COLO668 (cell line): ENCODE data around the gene EEF1AKMT4.
A peak's percentile ranks its signal among the peaks of the same experiment; 100 is the strongest.

Experiments used
- DNase-seq: peaks from one replicate; lab custom pipeline; 2025; ENCODE audit not compliant: unreplicated experiment; lab: John Stamatoyannopoulos, UW

EEF1AKMT4 gene

GRCh38 chr3:184235381-184236032 is 14.0 kb upstream of the EEF1AKMT4 start:
- no peak for DNase-seq

GRCh38 chr3:184236033-184236410 is 13.4 kb upstream of the EEF1AKMT4 start:
- no peak for DNase-seq

- no peak for DNase-seq
Observed at GRCh38 chr3:184236636-184237035, 12.8 kb upstream of the EEF1AKMT4 start.

GRCh38 chr3:184237211-184237610 is 12.3 kb upstream of the EEF1AKMT4 start:
- DNase-seq: no peak

GRCh38 chr3:184237807-184238206 is 11.7 kb upstream of the EEF1AKMT4 start:
- DNase-seq: no peak

GRCh38 chr3:184238246-184238818 is 11.1 kb upstream of the EEF1AKMT4 start:
- no peak for DNase-seq

- DNase-seq: no peak
Observed at GRCh38 chr3:184239221-184239620, 10.3 kb upstream of the EEF1AKMT4 start.

- no peak for DNase-seq
Observed at GRCh38 chr3:184239708-184240107, 9.8 kb upstream of the EEF1AKMT4 start.

- no peak for DNase-seq
Observed at GRCh38 chr3:184240384-184241140, 8.9 kb upstream of the EEF1AKMT4 start.

- no peak for DNase-seq
Observed at GRCh38 chr3:184241141-184241446, 8.4 kb upstream of the EEF1AKMT4 start.

- peak; percentile 77 for DNase-seq
Observed at GRCh38 chr3:184241447-184242296, 7.8 kb upstream of the EEF1AKMT4 start.

- DNase-seq: no peak
Observed at GRCh38 chr3:184242297-184242685, 7.2 kb upstream of the EEF1AKMT4 start.

- DNase-seq: peak; percentile 86
Observed at GRCh38 chr3:184248454-184249411, 739 bp upstream of the EEF1AKMT4 start, which contains the start of gene ALG3. ALG3 (minus strand) TSS chr3:184248962; CDS start chr3:184248940, 22 bp downstream.

GRCh38 chr3:184250167-184250828 is 826 bp downstream of the EEF1AKMT4 start:
- peak; percentile 87 for DNase-seq

- no peak for DNase-seq
Observed at GRCh38 chr3:184255291-184256039, 6.0 kb downstream of the EEF1AKMT4 start.

GRCh38 chr3:184257083-184257915 is 7.8 kb downstream of the EEF1AKMT4 start:
- DNase-seq: no peak

GRCh38 chr3:184258926-184259325 is 9.5 kb downstream of the EEF1AKMT4 start:
- DNase-seq: no peak

- DNase-seq: no peak
Observed at GRCh38 chr3:184259396-184259877, 10.0 kb downstream of the EEF1AKMT4 start.
